Measurements from ENCODE around the gene CLECL1. TPM values are rescaled to one million over a fixed set of nuclear protein-coding genes. Genes with fewer than 3 reads are reported as not detected.

The CLECL1 gene
- total and polyA plus RNA-seq, 2 of the 4 experiments (the other 2 are of a cell fraction) = not detected

DNA sequence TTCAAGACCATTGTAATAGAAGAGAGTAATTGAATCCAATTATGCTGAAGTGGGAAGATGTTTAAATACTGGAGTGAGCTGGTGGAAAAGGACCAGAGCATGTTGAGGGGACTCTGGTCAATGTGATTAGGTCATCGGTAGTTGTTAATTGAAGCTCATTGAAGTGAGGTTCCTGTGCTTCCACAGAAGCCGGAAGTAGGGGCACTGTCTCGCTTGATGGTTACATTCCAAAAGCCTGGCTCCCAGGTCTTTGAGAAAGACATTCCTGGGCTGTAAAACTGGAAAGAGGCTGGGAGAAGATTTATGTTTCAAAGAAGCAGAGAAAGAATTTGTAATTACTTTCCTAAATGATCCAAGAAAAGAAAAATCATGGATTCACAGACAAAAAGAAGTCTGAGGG, 12.3 kb upstream of the CLECL1 start:
- Histone ChIP-seq H3K18ac (ENCODE audit: low read depth, low read length) (no peak overlapping the region), H2BK5ac (ENCODE audit: low read depth, low read length, poor library complexity, severe bottlenecking) (no peak overlapping the region), H3K36me3 (ENCODE audit: control insufficient read depth, insufficient read depth, low read length) (no peaks in the 10 kb centered on the region), H4K8ac (ENCODE audit: low read depth in 2 of 2, low read length in 2 of 2) (no peak overlapping the region), H3K27ac (ENCODE audit: insufficient read depth, low read length) (no peak overlapping the region), H2AFZ (replicated peaks; ENCODE audit: low read length, poor library complexity) (no peak overlapping the region), H3K27me3 (ENCODE audit: control insufficient read depth, insufficient read depth, low read length) (peaks cover 14% of the 10 kb centered on the region), H3K23ac (ENCODE audit: low read depth, low read length) (no peak overlapping the region), H3K9ac (ENCODE audit: low read depth, low read length) (no peak overlapping the region), H3K56ac (ENCODE audit: extremely low read depth, insufficient read depth, low read length) (no peak overlapping the region), H3K4me3 (ENCODE audit: insufficient read depth, low read depth, low read length) (no peak overlapping the region), H3K9me3 (ENCODE audit: control insufficient read depth, insufficient read depth, low read length) (no peaks in the 10 kb centered on the region), H3K9me1 (ENCODE audit: insufficient read depth, low read length) (no peaks in the 10 kb centered on the region), H4K91ac (ENCODE audit: insufficient read depth, low read depth, low read length) (no peak overlapping the region), H2BK15ac (ENCODE audit: low read depth, low read length) (no peak overlapping the region), H4K5ac (ENCODE audit: low read depth, low read length) (no peak overlapping the region), H3K14ac (replicated peaks; ENCODE audit: low read depth, low read length) (no peak overlapping the region), H2BK20ac (ENCODE audit: low read depth, low read length) (no peak overlapping the region), H3K79me1 (ENCODE audit: low read depth in 1 of 2, low read length in 2 of 2) (no peaks in the 10 kb centered on the region), H2AK5ac (ENCODE audit: low read depth, low read length) (no peak overlapping the region), H4K20me1 (ENCODE audit: insufficient read depth, low read length) (no peaks in the 10 kb centered on the region), H3K4me2 (ENCODE audit: low read depth, low read length) (no peak overlapping the region), H3K4me1 (ENCODE audit: control insufficient read depth, insufficient read depth, low read length) (no peaks in the 10 kb centered on the region), H3K4ac (ENCODE audit: low read depth, low read length) (no peak overlapping the region), H2AK9ac (replicated peaks; ENCODE audit: low read depth, low read length, poor library complexity) (no peak overlapping the region), H2BK120ac (ENCODE audit: low read depth, low read length) (no peak overlapping the region)
- BruUV-seq (replicated peaks) = no TSS peak
- dilution Hi-C loops (cut with HindIII; ENCODE audit: low sequenced_read_pairs, unreplicated experiment) = no loop called here
- in situ Hi-C loops (cut with MboI; ENCODE audit: low sequenced_read_pairs) = loop anchor here (5.0 kb wide), 1 partner anchor 182 kb away; no protein-coding TSS in a partner anchor
- no peak for DNase-seq
- no peak for TF ChIP-seq MXI1 (IDR thresholded peaks at IDR 0.05; ENCODE audit: borderline replicate concordance, low read depth, low read length)
- no peak for TF ChIP-seq POLR2A (IDR thresholded peaks at IDR 0.05; ENCODE audit: low read depth, low read length)
- TF ChIP-seq FOS (IDR thresholded peaks at IDR 0.05; ENCODE audit: low read depth, low read length) = no peak
- TF ChIP-seq RFX5 (IDR thresholded peaks at IDR 0.05; ENCODE audit: low read depth, low read length) = no peak
- TF ChIP-seq CEBPB (IDR thresholded peaks at IDR 0.05; ENCODE audit: low read depth, low read length) = no peak
- TF ChIP-seq ELK1 (IDR thresholded peaks at IDR 0.05; ENCODE audit: borderline replicate concordance, low read depth, low read length) = no peak
- no peak for TF ChIP-seq CTCF (conservative IDR thresholded peaks at IDR 0.05; ENCODE audit: low read depth, low read length)
- no peak for TF ChIP-seq NFE2L2 (IDR thresholded peaks at IDR 0.05; ENCODE audit: low read depth, low read length)
- no peak for TF ChIP-seq BHLHE40 (IDR thresholded peaks at IDR 0.05; ENCODE audit: low read depth, low read length)
- TF ChIP-seq CHD1 (IDR thresholded peaks at IDR 0.05; ENCODE audit: low read depth, low read length) = no peak
- TF ChIP-seq MAZ (IDR thresholded peaks at IDR 0.05; ENCODE audit: borderline replicate concordance, low read depth, low read length) = no peak
- TF ChIP-seq RCOR1 (IDR thresholded peaks at IDR 0.05; ENCODE audit: insufficient replicate concordance, low read length) = no peak
- TF ChIP-seq SMC3 (IDR thresholded peaks at IDR 0.05; ENCODE audit: low read depth, low read length) = no peak
- intact Hi-C loops (cut with micrococcal nuclease) = loop anchor here (10.0 kb wide), 1 partner anchor 470 kb away; the partner anchor contains the start of gene GABARAPL1
- POLR2A ChIA-PET (ENCODE audit: unreplicated experiment) = no interaction called here
- no peak for ATAC-seq (ENCODE audit: low read depth)
- CTCF ChIA-PET = no interaction called here
- WGBS, 2 experiments (ENCODE audit: extremely low coverage in 2 of 2, insufficient read length in 1 of 2) = 90% methylated on average over 2 of the region's 3 CpGs; no CpG with 5 or more reads in 1 of the 2 experiments
